Ovary (tissue), 3 donors: ENCODE data around the gene C13orf46.

ENCODE experiments used
- CTCF ChIP-seq, 3 donors: fragments of 450-650 bp in 2 of 3; fragments of 200-600 bp in 1 of 3; IDR thresholded peaks; one replicate each; pipeline versions ENCODE4 v1.5.1 to v1.8.0; 2016 to 2022; ENCODE audit warnings: antibody characterized with exemption in 3 of 3, mild to moderate bottlenecking in 1 of 3
- POLR2A ChIP-seq: fragments of 450-650 bp; IDR thresholded peaks from one replicate; pipeline ENCODE4 v1.6.1; 2017; ENCODE audit warnings: antibody characterized with exemption, mild to moderate bottlenecking, moderate library complexity
- donor health status: DM: no; HTN: no; CAD: no.

DNA sequence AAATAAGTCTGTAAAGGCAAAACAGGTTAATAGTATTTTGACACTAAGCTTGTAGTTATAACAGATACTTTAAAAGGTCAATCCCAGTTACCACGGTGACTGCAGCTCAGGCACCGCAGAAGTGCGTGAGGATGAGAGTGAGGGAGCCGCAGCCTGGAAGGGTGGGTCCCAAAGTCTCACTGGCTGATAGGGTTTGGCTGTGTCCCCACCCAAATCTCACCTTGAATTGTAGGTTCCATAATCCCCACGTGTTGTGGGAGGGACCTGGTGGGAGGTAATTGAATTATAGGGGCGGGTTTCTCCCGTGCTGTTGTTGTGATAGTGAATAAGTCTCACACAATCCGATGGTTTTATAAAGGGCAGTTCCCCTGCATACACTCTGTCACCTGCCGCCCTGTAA, 70.0 kb downstream of the C13orf46 start:
- TF ChIP-seq CTCF (IDR thresholded peaks at IDR 0.05), result no peak
- TF ChIP-seq POLR2A, result no peak
